ENCODE data around the gene TSPAN17.

Gene TSPAN17

DNA sequence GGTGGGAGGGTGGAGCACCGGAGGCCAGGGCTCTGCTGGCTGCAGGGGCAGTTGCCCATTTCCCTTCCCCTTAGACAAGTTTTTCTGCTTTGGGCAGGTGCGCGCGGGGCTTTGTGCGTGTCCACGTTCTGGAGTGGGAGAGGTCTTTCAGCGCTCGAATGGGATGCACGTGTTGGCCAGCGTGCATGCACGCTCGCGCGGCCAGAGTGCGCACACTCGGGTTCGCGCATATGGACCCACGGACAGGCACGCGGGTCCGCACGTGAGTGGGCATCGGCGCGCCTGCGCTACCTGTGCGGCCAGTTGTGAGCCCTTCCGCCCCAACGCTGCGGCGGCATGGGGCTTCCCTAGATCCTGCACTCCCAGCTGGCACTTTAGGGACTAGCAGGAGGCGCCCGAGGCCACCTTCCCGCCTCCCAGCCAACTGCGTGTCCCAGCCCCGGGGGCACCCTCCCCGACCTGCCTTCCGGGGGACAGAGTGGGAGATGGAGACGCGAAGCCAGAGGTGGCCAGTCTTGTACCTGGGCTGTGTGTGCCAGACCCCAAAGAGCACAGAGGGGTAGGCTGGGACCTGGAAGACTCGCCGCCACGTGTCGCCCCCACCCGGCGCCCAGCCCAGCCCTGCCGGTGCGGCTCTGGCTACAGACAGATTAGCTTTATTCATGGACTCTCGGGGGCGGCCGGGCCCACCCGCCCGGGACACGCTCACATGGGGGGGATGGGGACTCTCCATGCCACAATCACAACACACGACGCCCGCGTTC, 27.5 kb upstream of the TSPAN17 start:
- H3K4me3 ChIP-seq (ENCODE audit: low read depth, low read length) = peak overlapping the region; percentile 30

DNA sequence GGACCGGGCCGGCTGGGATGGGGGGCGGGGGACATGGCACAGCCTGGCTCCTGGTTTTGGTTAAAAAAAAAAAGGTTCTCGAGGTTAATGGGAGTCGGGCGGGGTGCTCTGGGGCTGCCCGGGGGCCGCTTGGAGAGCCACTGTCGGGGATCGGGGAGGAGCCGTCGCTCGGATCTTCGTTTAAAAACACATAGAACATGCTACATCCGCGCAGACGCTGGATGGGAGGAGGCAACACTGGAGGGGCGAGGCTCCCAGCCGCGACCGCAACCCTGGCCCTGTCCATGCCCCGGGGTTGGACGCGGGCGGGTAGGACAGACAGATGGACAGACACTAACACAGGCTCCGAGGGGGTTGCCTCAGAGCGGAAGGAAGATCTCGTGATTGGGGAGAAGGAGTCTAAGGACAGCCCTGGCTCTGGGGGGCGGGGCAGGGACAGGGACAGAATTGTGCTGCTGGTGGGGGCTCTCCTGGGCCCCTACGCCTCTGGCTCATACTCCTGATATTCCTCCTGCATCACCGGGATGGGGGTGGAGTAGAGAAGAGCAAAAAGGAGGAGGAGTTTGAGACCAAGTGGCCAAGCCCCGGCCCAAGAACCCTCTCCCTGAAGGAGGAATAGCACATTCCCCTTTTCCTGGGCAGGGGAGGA, 26.8 kb upstream of the TSPAN17 start:
- no peak for DNase-seq (ENCODE audit: low read depth)
- peak overlapping the region; percentile 29 for H3K4me3 ChIP-seq (ENCODE audit: low read depth, low read length)

More for the DNA sequence above, 27.5 kb upstream of the TSPAN17 start:
- no peak for DNase-seq (ENCODE audit: low read depth)

DNA sequence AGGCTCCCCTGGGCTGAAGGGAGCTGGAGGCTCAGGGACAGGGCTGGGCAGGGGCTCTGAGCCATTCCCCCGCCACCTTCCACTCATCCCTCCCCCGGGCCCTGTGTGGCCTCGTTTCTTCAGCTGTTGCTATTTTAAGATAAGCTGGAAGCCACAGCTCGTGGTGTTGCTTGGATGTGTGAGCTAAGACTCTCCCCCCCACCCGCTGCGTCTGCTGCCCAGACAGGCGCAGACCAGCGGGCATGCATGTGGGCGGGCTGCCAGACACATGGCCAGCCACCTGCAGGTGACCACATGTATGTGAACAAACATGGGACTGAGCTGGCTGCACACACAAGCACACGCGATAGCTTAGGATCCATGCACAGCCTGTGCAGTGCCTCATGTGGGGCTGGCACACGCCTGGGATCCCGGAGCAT, 25.6 kb upstream of the TSPAN17 start:
- H3K4me3 ChIP-seq (ENCODE audit: low read depth, low read length) = no peak overlapping the region
- no peak for DNase-seq (ENCODE audit: low read depth)

DNA sequence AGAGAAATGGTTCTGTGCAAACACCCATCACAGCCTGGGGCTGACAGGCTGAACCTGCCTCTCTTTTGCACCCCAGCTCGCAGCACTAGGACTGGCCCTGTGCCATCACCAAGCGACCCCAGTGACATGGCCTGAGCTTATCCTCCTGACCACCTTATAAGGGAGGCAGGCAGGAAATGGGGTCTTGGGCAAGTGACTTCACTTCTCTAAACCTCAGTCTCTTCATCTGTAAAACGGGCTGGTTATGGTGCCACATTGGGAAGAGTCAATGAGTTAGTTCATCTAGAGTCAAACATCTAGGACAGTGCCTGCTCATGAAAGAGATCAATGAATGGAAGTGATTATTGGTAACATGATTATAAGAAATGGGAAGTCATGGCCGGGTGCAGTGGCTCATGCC, 23.1 kb upstream of the TSPAN17 start:
- H3K4me3 ChIP-seq (ENCODE audit: low read depth, low read length) = no peak overlapping the region
- no peak for DNase-seq (ENCODE audit: low read depth)

DNA sequence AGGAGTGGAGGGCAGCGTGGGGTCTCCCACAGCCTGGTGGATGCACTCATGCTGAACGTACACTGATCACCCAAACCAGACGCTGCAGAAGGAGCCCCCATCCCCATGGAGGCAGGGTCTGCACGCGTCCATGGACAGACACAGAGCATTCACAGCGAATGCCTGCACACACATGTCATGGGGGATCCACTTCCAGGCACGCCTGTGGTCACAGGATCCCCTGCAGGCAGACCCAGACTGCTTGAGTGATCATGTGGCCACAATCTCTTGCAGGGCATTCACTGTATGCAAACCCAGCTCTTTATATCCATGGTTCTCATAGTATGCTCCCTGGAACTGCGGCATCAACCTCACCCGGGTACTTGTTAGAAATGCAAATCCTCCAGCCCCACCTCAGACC, 22.3 kb upstream of the TSPAN17 start:
- H3K4me3 ChIP-seq (ENCODE audit: low read depth, low read length) = no peak overlapping the region
- DNase-seq (ENCODE audit: low read depth) = no peak

DNA sequence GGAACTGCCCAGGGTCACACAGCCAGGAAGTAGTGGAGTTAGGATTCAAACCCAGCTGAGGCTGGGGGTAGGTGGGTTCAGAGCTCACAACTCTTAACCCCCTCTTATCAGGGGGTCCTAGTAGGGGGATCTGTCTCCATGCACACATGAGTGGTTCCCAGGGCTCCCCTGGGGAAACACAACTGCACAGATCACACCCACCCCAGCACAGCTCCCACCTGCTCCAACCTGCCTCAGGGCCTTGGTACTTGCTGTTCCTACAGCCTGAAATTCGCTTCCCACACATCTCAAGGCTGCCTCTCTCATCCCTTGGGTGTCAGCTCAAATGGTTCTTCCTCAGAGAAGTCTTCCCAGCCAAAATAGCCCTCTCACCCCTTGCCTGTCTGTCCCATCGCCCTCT, 21.8 kb upstream of the TSPAN17 start:
- no peak overlapping the region for H3K4me3 ChIP-seq (ENCODE audit: low read depth, low read length)
- DNase-seq (ENCODE audit: low read depth) = no peak

DNA sequence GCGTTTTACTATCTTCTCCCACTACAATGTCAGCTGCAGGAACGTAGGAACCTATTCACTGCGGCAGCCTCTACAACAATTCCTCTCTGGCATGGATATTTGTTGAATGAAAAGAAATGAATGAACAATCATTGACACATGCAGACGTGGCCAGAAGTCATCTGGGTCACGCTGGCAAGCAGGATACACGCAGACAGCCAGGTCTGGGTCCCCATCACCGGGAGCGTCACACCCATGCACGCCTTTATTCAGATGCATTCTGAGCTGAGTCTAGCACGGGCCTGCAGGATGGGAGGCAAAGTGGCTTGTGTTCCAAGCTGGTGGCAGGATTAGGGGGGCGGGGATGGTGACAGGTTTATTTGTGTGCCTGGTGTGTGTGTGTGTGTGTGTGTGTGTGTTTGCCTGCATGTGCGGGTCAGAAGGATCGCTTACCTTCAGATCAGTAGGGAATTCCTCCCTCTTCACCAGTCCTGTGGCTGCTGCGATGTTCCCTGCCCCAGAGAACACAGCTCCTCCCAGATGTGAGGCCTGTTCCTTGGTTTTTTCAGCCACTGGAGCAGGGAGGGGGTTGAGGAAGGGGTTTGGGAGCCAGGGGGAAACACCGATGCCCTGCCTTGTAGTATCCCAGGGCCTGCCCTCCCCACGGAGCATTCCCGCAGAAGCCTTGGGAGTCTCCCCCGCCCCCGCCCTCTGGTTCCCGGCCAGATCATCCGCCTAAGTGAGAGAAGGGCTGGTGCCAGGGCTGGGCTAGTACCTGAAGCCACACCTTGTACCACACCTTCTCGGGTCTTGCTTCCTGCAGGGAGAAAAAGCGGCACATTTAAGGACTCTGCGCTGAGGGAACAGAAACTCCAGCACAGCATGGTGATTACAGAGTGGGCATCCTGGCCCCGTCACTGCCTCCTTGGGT, 21.1 kb upstream of the TSPAN17 start:
- H3K4me3 ChIP-seq (ENCODE audit: low read depth, low read length) = no peak overlapping the region
- DNase-seq (ENCODE audit: low read depth) = no peak

DNA sequence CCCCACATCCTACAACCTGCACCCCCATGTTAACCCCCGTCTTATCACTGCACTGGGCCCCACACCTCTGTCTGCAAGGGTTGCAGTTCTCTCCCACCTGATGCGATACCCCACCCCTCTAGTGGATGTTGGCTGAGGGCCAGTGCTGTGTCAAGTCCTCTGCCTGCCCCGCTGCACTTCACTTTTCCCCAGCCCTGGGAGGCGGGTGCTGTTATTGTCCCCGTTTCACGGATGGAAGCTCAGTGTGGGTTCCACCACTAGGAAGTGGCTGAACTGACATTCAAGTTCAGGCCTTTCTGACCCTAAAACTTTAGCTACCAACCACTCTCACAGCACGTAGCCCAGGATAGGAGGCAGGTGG, 20.4 kb upstream of the TSPAN17 start:
- no peak overlapping the region for H3K4me3 ChIP-seq (ENCODE audit: low read depth, low read length)
- DNase-seq (ENCODE audit: low read depth) = no peak

DNA sequence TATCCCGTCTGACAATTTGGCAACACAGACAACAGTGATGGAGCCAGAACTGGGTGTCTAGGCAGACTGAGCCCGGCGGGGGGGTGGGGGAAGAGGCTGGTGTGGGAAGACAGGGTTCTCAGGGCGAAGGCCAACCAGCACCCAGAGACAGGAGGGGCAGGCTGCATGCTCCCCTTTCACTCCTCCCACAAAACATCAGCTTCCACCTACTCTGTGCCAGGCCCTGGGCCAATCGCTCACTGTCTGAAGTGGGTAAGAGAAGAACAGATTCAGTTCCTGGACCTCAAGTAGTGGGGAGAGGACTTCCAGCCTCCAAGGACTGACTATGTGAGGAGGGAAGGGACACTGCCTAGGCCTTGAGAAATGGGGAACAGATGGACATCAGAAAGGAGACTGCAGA, 19.7 kb upstream of the TSPAN17 start:
- no peak for DNase-seq (ENCODE audit: low read depth)

DNA sequence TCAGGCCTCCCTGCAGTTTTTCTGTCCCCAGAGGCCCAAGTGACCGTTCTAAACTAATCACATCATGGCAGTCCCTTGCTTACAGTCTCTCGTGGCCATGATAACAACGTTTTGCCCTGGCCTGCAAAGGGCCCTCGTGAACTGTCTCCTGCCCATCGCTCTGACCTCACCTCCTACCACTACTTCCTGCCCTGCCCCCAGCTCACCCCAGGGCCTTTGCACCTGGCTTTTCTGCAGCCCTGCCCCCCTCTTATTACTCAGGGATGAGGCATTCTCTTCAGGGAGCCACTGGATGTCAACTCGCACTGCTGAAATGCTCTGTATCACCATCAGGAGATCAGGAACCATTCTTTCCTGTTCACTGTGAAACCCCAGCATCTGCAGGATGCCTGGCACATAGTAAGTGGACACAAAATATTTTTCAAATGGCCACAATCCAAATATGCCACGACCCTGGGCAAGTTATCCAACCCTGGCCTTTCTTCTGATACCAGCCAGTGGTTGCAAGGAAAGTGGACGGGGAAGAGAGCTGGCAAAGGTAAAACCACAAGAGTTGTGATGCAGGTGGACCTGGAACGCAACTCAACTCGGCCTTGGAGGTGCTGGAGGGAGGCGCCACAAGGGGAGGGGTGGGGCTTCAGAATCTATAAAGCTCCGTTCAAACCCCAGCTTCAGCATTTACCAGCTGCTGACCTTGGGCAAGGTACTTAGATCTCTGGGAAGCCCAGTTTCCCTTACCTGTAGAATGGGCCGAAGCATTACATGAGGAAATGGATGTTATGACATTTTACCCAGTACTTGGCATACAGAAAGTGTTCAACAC, 18.7 kb upstream of the TSPAN17 start:
- no peak for DNase-seq (ENCODE audit: low read depth)
- H3K4me3 ChIP-seq (ENCODE audit: low read depth, low read length) = no peak overlapping the region

More for the DNA sequence above, 19.7 kb upstream of the TSPAN17 start:
- H3K4me3 ChIP-seq (ENCODE audit: low read depth, low read length) = no peak overlapping the region

DNA sequence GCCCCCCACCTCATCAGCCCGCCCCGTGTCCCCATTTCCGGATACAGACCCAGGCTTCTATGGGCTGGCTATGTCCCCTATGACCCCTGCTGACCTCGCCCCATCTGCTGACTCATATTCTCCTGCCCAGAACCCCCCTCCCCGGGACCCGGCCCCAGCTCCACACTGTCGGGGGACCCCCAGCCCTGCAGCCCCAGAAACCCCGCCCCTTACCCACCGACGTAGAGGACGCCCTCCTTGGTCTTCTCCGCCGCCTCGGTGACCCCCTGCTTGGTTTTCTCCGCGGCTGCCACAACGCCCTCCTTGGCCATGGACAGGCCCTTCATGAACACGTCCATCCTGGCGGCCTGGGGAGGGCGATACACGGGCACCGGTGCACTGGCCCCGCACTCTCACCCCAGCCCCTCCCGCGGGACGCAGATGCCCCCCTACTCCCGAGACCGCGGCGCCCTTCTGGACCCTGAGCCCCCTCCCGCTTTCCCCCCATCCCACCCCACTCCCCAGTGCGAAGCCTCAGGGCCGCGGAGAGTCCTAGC, 17.9 kb upstream of the TSPAN17 start:
- H3K4me3 ChIP-seq (ENCODE audit: low read depth, low read length) = peak overlapping the region; percentile 51
- DNase-seq (ENCODE audit: low read depth) = no peak

DNA sequence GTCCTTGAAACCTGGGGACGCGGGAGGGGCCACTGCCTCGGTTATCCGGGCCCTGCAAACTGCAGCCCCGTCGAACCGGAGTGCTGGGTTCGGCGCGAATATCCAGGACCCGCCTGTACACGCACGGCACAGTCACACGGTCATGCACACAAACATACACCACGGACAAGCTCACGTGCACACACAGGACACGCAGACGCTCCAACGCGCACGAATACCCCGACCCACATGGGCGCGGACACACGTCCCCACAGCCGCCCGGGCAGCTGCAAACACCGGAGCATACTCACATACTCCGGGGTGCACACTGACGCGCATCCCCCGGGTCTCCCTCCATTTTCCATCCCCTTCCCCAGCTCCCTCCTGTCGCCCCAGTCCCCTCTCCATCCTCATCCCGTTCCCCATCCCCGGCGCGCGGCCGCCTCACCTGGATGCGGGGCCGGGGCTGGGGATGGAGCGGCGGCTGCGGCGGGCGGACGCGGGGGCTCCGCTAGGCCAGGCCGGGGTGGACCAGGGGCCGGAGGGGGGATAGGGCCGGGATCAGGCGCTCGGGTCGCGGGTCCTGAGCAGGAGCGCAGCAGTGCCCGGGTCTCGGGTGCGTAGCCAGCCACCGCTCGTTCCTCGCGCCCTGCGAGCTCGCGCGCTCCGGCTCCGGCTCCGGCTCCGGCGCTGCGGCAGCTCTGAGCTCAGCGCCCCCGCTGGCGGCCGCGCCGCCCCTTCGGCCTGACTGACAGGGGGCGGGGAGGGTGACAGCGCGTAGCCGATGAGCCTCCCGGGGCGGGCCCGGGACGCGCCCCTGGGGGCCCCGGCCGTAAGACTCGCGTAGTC, 17.2 kb upstream of the TSPAN17 start, which contains the start of the genes EIF4E1B and SNCB:
EIF4E1B (plus strand) TSS at position 823 of the 828 bp plus-strand sequence. CDS start 12,113 bp downstream, outside the sequence.
SNCB (minus strand) TSS at position 682 of the 828 bp plus-strand sequence. CDS start 880 bp downstream, outside the sequence.
- no peak for DNase-seq (ENCODE audit: low read depth)
- H3K4me3 ChIP-seq (ENCODE audit: low read depth, low read length) = peak within 1 kb of the TSS; percentile 51

DNA sequence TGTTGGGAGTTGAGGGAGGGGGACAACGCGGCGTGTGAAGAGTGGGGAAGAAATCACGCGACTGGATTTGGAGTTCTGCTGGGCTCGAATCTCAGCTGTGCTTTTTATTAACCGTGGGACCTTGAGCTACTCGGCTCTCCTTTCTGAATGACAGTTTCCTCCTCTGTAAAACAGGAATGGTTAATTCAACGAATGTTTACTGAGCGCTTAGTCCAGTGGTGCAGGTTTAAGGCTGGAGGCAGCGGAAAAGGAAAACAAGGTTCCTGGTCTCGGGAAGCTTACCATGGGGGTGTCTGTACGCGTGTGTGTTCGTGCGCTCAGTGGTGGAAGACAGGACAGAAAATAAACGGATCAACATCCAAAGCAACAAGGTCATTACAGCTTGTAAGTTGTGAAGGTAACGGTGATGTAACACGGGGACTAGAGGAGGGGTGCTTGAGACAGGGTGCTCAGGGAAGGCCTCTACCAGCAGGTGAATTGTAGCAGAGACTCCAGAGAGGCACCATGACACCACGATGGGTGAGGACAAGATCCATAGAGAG, 16.5 kb upstream of the TSPAN17 start:
- peak overlapping the region; percentile 51 for H3K4me3 ChIP-seq (ENCODE audit: low read depth, low read length)

DNA sequence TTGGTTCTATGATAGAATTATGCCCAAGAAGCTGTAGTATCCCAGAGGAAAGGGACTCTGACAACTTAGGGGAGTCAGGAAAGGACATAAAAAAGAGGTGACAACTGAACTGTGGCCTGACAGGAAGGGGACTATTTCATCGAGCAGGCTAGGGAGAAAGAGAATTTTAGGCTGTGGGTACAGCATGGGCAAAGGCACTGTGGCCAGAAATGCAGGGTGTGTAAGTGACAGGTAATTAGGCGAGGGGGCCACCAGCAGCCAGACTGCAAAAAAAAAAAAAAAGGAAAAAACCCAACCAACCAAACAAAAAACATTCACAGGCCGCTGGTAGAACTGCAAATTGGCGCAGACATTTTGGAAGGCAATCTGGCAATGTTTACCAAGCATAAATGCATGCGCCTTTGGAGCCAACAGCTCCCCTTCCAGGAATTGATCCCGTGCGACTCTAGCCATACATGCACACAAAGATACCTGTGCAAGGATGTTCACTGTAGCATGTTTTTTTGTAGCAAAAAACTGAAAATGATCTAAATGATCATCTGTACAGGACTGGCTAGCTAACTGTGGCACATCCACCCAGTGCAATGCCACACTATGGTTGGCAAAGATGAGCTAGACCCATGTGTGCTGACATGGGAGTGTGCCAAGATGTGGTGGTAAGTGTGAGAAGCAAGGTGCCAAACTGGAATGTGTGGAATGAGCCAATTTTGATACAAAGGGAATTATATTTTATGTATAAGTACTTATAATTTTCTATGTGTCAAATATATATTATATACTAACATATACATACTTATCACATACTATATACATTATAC, 15.7 kb upstream of the TSPAN17 start:
- no peak for DNase-seq (ENCODE audit: low read depth)
- no peak overlapping the region for H3K4me3 ChIP-seq (ENCODE audit: low read depth, low read length)

More for the DNA sequence above, 16.5 kb upstream of the TSPAN17 start:
- DNase-seq (ENCODE audit: low read depth) = no peak

DNA sequence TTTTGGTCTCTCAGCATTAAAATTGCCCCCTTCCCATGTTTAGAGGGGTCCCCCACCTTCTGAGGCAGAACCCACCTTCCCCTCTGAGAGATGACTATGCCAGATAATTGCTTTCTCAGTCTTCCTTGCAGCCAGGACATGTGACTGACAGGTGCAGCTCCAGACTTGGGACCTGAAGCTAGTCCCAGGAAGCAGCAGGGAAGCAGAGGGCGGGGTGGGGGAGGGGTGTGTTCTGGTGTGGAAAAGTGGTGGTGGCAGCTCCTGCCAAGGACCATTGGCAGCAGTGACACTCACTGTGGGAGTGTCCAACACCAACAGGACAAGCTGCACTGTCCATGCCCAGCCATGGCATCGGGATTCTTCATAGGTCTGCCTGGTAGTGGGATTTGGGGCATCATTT, 14.5 kb upstream of the TSPAN17 start:
- DNase-seq (ENCODE audit: low read depth) = no peak
- H3K4me3 ChIP-seq (ENCODE audit: low read depth, low read length) = no peak overlapping the region

DNA sequence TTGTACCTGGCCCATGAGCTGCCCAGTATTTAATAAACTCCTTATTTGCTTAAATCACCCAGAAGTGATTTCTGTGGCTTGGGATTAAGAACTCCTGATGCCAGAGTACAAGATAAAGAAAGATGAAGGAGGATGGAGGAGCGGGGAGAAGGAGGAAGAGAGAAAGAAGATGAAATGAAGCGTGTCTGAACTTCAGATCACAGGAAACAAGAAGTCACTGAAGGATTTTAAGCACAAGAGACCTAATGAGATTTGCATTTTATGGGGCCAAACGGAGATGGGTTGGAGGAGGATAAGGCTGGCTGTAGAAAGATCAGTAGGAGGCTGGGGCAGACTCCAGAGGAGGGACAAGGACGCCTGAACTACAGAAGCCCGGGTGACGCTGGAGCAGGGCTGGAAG, 13.7 kb upstream of the TSPAN17 start:
- no peak overlapping the region for H3K4me3 ChIP-seq (ENCODE audit: low read depth, low read length)
- no peak for DNase-seq (ENCODE audit: low read depth)

DNA sequence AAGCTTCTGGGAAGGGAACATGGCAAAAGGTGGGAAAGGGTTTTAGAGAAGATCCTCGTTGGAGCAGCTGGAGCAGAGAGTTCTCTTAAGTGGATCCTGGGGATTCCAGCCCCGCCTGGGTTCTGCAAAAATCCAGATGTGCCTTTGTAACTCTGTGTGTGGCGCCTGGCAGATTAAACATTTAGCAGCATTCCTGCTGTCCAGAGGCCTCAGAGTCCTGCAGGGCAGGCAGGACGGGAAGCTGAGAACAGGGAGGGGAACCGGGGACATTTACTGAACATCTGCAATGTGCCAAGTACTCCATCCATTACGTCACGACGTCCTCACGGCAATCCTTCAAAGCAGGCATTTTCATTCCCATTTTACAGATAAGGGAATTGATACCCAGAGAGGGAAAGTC, 10.9 kb upstream of the TSPAN17 start:
- no peak for DNase-seq (ENCODE audit: low read depth)
- no peak overlapping the region for H3K4me3 ChIP-seq (ENCODE audit: low read depth, low read length)

Measured in skeletal muscle cell (primary cell).